ENCODE data around the gene SERPINA10.

Gene SERPINA10

DNA sequence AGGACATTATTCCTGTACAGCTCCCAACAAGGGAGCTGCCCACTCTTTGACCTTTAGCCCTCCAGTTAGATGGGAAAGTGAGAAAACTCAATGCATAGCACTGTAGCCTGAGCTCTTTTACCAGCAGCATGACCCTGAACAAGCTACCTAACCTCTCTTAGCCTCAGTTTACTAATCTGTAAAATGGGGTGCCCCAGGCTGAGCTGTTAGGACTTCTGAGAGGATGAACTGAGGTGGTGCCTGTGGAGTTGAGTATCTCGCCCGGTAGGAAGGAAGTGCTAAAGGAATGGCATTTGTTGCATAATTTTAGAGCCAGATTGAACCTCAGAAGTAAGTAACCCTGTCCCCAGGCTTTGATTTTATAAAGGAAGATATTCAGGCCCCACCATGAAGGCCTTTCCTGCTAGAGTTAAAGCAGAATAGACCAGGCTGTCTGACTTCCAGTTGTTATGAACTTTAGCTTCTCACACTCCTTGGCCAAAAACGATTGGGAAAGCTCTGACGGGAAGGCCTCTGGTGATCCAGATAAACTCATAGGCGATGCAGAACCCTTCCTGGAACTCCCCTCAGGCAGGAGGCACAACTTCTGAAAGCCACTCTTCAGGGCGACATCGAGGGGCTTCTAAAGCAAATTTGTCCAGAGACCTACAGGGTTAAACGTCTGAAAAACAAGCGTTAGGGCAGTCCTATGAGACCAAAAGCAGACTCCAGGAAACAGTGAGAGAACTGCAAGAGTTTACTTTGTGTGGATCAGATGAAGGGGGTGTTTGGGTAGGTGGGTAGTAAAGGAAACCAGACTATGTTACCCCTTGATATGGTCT lies 2.5 kb upstream of the SERPINA10 start:
- Histone ChIP-seq H3F3A (ENCODE audit: insufficient read depth, low read length) (no peaks in the 10 kb centered on the region), H3K4me2 (ENCODE audit: low read length) (no peak overlapping the region), H3K4me1 (ENCODE audit: insufficient read depth, low read length, severe bottlenecking) (peaks cover under 1% of the 10 kb centered on the region), H3K36me3 (ENCODE audit: insufficient read depth, low read length) (no peaks in the 10 kb centered on the region), H3K79me2 (ENCODE audit: insufficient read depth, low read length) (no peaks in the 10 kb centered on the region), H3K9ac (ENCODE audit: low read length) (no peak overlapping the region), H3K4me3 (ENCODE audit: low read depth, low read length, poor library complexity, severe bottlenecking) (no peak overlapping the region), H3K27me3 (ENCODE audit: insufficient read depth, low read length) (no peaks in the 10 kb centered on the region; the same call in 1 of the 2 replicates), H3K9me2 (ENCODE audit: low read depth, low read length) (no peaks in the 10 kb centered on the region), H4K20me1 (ENCODE audit: insufficient read depth, low read length) (no peaks in the 10 kb centered on the region), H2AFZ (ENCODE audit: low read length) (no peak overlapping the region), H3K27ac (ENCODE audit: low read depth, low read length, poor library complexity, severe bottlenecking) (no peak overlapping the region), H3K9me3 (ENCODE audit: low read length) (no peaks in the 10 kb centered on the region)
- TF ChIP-seq EZH2 (IDR thresholded peaks at IDR 0.05; ENCODE audit: borderline replicate concordance, low read length) = no peak

DNA sequence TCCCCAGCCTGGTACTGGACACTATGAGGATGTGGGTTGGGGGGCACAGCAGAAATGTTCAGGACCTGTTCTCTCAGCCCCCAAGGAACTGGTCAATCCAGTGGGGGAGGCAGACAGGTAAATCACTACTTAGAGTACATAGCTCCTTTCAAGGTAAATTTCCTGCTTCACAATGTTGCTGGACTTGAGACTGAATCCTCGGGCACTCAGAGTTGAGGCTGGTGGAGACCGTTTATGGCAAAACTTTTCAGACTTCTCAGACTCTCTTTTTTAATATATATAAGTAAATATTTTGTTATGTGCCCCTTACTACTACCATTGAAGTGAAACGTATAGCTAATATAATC lies 483 bp upstream of the SERPINA10 start:
- Histone ChIP-seq H3K4me1 (ENCODE audit: insufficient read depth, low read length, severe bottlenecking) (no peaks in the 10 kb centered on the region), H3K9me3 (ENCODE audit: low read length) (no peaks in the 10 kb centered on the region), H3K27me3 (ENCODE audit: insufficient read depth, low read length) (no peaks in the 10 kb centered on the region; the same call in 1 of the 2 replicates), H3K36me3 (ENCODE audit: insufficient read depth, low read length) (no peaks in the 10 kb centered on the region), H3K79me2 (ENCODE audit: insufficient read depth, low read length) (no peaks in the 10 kb centered on the region), H3F3A (ENCODE audit: insufficient read depth, low read length) (no peaks in the 10 kb centered on the region), H3K9ac (ENCODE audit: low read length) (no peak overlapping the region), H3K4me2 (ENCODE audit: low read length) (no peak overlapping the region), H3K27ac (ENCODE audit: low read depth, low read length, poor library complexity, severe bottlenecking) (no peak overlapping the region), H4K20me1 (ENCODE audit: insufficient read depth, low read length) (no peaks in the 10 kb centered on the region), H3K4me3 (ENCODE audit: low read depth, low read length, poor library complexity, severe bottlenecking) (no peak overlapping the region), H2AFZ (ENCODE audit: low read length) (no peak overlapping the region), H3K9me2 (ENCODE audit: low read depth, low read length) (no peaks in the 10 kb centered on the region)
- TF ChIP-seq EZH2 (IDR thresholded peaks at IDR 0.05; ENCODE audit: borderline replicate concordance, low read length) = no peak
- TF ChIP-seq, protein P1, sequence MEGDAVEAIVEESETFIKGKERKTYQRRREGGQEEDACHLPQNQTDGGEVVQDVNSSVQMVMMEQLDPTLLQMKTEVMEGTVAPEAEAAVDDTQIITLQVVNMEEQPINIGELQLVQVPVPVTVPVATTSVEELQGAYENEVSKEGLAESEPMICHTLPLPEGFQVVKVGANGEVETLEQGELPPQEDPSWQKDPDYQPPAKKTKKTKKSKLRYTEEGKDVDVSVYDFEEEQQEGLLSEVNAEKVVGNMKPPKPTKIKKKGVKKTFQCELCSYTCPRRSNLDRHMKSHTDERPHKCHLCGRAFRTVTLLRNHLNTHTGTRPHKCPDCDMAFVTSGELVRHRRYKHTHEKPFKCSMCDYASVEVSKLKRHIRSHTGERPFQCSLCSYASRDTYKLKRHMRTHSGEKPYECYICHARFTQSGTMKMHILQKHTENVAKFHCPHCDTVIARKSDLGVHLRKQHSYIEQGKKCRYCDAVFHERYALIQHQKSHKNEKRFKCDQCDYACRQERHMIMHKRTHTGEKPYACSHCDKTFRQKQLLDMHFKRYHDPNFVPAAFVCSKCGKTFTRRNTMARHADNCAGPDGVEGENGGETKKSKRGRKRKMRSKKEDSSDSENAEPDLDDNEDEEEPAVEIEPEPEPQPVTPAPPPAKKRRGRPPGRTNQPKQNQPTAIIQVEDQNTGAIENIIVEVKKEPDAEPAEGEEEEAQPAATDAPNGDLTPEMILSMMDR (IDR thresholded peaks at IDR 0.05; ENCODE audit: low read length) = no peak

DNA sequence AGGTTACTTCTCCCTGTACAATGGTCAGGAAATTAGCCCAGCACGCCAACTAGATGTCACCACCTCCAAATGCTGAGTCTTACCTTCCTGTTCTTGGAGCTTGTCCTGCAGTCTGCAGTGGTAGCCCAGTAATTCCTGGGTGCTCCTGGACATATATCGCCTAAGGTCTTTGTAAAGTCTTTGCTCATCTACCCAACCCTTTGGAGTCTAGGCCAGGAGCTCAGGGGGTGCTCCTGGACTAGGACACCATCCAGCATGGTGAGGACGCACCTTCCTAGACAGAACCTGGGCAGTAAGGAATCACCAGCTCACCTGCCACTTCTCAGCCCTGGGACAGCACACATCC lies 569 bp downstream of the SERPINA10 start:
- no peak for TF ChIP-seq EZH2 (IDR thresholded peaks at IDR 0.05; ENCODE audit: borderline replicate concordance, low read length)
- TF ChIP-seq, protein P1 (IDR thresholded peaks at IDR 0.05; ENCODE audit: low read length) = no peak
- no peak overlapping the region for H3K27ac ChIP-seq (ENCODE audit: low read depth, low read length, poor library complexity, severe bottlenecking)
- H3F3A ChIP-seq (ENCODE audit: insufficient read depth, low read length) = no peaks in the 10 kb centered on the region
- H3K4me2 ChIP-seq (ENCODE audit: low read length) = no peak overlapping the region
- H4K20me1 ChIP-seq (ENCODE audit: insufficient read depth, low read length) = no peaks in the 10 kb centered on the region
- H3K27me3 ChIP-seq (ENCODE audit: insufficient read depth, low read length) = no peaks in the 10 kb centered on the region; the same call in 1 of the 2 replicates
- no peak overlapping the region for H3K9ac ChIP-seq (ENCODE audit: low read length)
- H3K4me1 ChIP-seq (ENCODE audit: insufficient read depth, low read length, severe bottlenecking) = no peaks in the 10 kb centered on the region
- no peaks in the 10 kb centered on the region for H3K79me2 ChIP-seq (ENCODE audit: insufficient read depth, low read length)
- H2AFZ ChIP-seq (ENCODE audit: low read length) = no peak overlapping the region
- H3K9me3 ChIP-seq (ENCODE audit: low read length) = no peaks in the 10 kb centered on the region
- H3K9me2 ChIP-seq (ENCODE audit: low read depth, low read length) = no peaks in the 10 kb centered on the region
- no peaks in the 10 kb centered on the region for H3K36me3 ChIP-seq (ENCODE audit: insufficient read depth, low read length)
- H3K4me3 ChIP-seq (ENCODE audit: low read depth, low read length, poor library complexity, severe bottlenecking) = no peak overlapping the region

Data from OCI-LY1 (cell line).